Measurements from ENCODE around the gene PIK3R4. TPM values are rescaled to one million over a fixed set of nuclear protein-coding genes. Genes with fewer than 3 reads are reported as not detected.
A peak's percentile ranks its signal among the peaks of the same experiment; 100 is the strongest.

Gene PIK3R4
- total RNA-seq, 2 experiments from 2014 or later = 25.8 to 28.6 TPM

DNA sequence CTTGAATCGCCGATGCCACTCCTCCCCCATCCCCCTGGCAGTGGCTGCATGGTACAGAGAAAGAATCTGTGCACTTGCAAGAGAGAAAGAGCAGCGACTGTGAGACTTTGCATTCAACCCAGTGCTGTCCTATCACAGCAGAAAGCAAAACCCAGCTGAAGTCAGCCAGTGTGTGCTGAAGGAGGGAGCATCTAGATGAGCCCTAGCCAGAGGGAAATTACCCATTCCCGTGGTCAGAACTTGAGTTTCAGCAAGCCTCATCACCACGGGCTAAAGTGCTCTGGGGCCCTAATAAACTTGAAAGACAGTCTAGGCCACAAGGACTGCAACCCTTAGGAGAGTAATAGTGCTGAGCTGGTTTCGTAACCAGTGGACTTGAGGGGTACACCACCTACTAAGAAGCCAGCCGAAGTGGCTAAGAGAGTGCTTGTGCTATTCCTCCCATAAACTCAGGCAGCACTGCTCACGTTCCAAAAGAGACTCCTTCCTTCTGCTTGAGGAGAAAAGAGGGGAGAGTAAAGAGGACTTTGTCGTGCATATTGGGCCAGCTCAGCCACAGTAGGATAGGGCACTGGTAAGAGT, 15.2 kb upstream of the PIK3R4 start:
- no peak overlapping the region for H3K27ac Mint-ChIP-seq
- no peaks in the 10 kb centered on the region for H3K36me3 Mint-ChIP-seq (ENCODE audit: low read depth)
- CTCF ChIA-PET = interaction anchor here (0.7 to 4.9 kb wide), 2 partner anchors 19 to 131 kb away, joined by 3 to 63 read pairs; partner anchors contain the start of gene ATP2C1
- H3K4me3 Mint-ChIP-seq = no peak overlapping the region
- H3K4me1 Mint-ChIP-seq (ENCODE audit: low read depth) = no peaks in the 10 kb centered on the region
- intact Hi-C loops (cut with micrococcal nuclease) = no loop called here
- no peak for DNase-seq
- peaks cover 19% of the 10 kb centered on the region for H3K27me3 Mint-ChIP-seq (ENCODE audit: low read depth)
- H3K9me3 Mint-ChIP-seq = no peaks in the 10 kb centered on the region

DNA sequence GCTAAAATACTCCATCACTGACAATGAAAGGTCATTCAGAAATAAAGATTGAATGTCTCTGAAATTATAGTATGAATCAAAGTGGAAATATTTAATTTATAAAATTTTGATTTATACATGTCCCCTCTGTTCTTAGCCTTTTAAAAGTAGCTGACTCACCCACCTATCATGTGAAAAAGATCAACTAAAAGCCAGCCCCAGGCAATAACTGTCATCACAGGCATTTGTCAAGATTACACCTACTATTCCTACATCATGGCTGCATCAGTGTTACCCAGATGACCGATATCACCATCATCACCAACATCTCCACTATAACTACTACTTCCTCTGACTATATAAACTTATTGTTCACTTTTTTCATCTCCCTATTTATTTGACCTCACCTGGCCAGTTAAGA, 14.3 kb upstream of the PIK3R4 start:
- Mint-ChIP-seq H3K27ac (no peak overlapping the region), H3K36me3 (ENCODE audit: low read depth) (no peaks in the 10 kb centered on the region), H3K27me3 (ENCODE audit: low read depth) (peaks cover 19% of the 10 kb centered on the region), H3K9me3 (no peaks in the 10 kb centered on the region), H3K4me3 (no peak overlapping the region), H3K4me1 (ENCODE audit: low read depth) (no peaks in the 10 kb centered on the region)
- CTCF ChIA-PET = interaction anchor here (0.7 to 4.9 kb wide), 6 partner anchors 17 to 263 kb away, joined by 3 to 63 read pairs (median 6); partner anchors contain the start of gene ATP2C1
- intact Hi-C loops (cut with micrococcal nuclease) = no loop called here
- DNase-seq = no peak

DNA sequence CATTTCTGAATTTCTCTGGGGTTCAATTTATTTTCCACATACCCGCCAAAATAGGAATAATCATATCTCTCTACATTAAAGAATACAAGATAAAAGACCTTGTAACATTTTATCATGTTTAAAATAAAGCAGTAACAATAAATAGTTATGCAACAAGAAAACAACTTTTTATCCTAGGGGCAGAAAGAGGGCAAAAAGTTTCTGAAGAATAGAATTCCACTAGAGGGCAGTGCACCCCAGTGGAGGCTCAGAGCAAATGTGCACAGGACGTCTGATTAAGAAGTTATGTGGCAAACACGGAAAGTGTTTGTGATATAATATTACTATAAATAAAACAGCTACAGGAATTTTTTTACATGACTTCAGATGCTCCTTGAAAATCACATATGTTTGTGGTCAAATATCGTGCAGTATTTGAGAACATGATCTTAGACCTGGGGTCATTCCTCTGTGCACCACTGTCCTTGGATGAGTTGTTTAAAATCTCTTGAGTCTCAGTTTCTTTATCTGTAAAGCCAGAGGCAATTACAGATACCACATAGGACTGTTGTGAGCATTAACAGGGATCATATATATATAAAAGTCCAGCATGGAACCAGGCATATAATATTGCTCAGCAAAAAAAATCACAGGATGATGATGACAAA, 13.2 kb upstream of the PIK3R4 start:
- Mint-ChIP-seq H3K36me3 (ENCODE audit: low read depth) (no peaks in the 10 kb centered on the region), H3K9me3 (no peaks in the 10 kb centered on the region), H3K4me3 (no peak overlapping the region), H3K4me1 (ENCODE audit: low read depth) (no peaks in the 10 kb centered on the region), H3K27me3 (ENCODE audit: low read depth) (peaks cover 14% of the 10 kb centered on the region), H3K27ac (no peak overlapping the region)
- CTCF ChIA-PET = interaction anchor here (0.7 to 4.9 kb wide), 16 partner anchors 9 to 264 kb away, joined by 3 to 63 read pairs (median 4); partner anchors contain the start of gene ATP2C1
- peak; percentile 77 for DNase-seq
- intact Hi-C loops (cut with micrococcal nuclease) = loop anchor here (1.0 to 5.0 kb wide), 3 partner anchors 14 to 483 kb away; partner anchors contain the start of gene PIK3R4

DNA sequence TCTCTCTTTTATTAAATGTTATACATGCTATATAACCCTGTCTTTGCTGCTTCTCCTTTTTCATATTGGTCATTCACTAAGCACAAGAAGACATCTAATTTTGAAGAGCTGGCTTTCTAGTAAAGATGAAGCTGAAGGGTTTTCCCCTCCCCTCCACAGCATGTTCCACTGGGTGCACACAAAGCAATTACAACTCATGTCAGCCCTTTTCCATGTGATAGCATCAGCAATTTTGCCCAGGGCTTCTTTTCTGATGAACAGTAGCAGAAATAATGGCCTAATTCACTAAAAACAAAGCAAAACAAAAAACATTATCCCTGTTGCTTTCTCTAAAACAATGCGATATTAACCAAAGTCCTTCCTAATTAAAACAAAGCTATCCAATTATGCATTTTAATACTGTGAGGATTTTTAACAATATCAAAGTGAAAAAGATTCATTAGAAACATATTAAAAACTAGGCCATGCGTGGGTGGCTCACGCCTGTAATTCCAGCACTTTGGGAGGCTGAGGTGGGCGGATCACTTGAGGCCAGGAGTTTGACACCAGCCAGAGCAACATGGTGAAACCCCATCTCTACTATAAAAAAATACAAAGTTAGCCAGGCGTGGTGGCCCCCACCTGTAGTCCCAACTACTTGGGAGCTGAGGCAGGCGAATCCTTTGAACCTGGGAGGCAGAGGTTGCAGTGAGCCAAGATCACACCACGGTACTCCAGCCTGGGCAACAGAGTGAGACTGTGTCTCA, 12.2 kb upstream of the PIK3R4 start:
- CTCF ChIA-PET = interaction anchor here (0.6 to 4.9 kb wide), 10 partner anchors 8 to 261 kb away, joined by 3 to 63 read pairs (median 4); partner anchors contain the start of gene ATP2C1
- Mint-ChIP-seq H3K27ac (no peak overlapping the region), H3K27me3 (ENCODE audit: low read depth) (peaks cover 10% of the 10 kb centered on the region), H3K9me3 (no peaks in the 10 kb centered on the region), H3K36me3 (ENCODE audit: low read depth) (no peaks in the 10 kb centered on the region), H3K4me1 (ENCODE audit: low read depth) (no peaks in the 10 kb centered on the region), H3K4me3 (no peak overlapping the region)
- intact Hi-C loops (cut with micrococcal nuclease) = loop anchor here (1.0 to 5.0 kb wide), 3 partner anchors 12 to 481 kb away; partner anchors contain the start of gene PIK3R4
- no peak for DNase-seq

DNA sequence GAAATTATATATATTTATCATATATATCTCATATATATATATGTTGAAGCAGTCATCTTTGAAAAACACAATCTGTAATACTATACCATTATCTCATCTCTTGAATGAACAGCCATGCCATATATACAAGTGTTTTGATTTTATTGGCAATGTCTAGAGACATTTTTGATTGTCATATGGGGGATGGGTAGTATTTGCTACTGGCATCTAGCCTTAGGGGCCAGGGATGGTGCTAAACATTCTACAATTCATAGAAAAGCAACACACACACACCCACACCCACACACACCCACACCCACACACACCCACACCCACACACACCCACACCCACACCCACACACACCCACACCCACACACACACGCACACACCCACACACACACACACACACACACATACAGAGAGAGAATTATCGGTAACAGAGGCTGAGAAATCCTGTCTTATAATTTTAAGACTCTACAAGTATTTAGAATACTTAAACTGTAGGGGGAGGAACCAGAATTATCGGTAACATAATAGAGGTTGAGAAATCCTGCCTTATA, 11.1 kb upstream of the PIK3R4 start:
- H3K36me3 Mint-ChIP-seq (ENCODE audit: low read depth) = no peaks in the 10 kb centered on the region
- no peaks in the 10 kb centered on the region for H3K9me3 Mint-ChIP-seq
- H3K4me1 Mint-ChIP-seq (ENCODE audit: low read depth) = no peaks in the 10 kb centered on the region
- CTCF ChIA-PET = interaction anchor here (2.2 to 4.9 kb wide), 2 partner anchors 135 to 136 kb away, joined by 9 to 63 read pairs; partner anchors contain the start of gene ATP2C1
- DNase-seq = no peak
- intact Hi-C loops (cut with micrococcal nuclease) = loop anchor here (5.0 kb wide), 1 partner anchor 480 kb away; no protein-coding TSS in a partner anchor
- no peak overlapping the region for H3K27ac Mint-ChIP-seq
- H3K27me3 Mint-ChIP-seq (ENCODE audit: low read depth) = peaks cover 6% of the 10 kb centered on the region
- no peak overlapping the region for H3K4me3 Mint-ChIP-seq

DNA sequence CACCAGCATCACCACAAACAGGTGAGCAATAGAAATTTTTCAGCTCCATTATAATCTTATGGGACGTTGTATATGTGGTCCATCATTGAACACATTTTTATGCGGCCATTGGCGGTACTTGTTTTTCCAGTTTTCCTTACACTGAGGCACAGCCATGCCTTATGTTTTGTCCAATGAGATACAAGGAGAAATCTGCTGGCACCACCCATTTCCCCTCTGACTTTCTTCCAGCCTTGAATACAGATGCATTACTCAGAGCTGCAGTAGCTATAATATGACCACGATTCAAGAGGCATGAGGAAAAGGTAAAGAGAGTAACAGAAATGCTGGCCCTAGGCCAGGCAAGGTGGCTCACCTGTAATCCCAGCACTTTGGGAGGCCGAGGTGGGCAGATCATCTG, 9.0 kb upstream of the PIK3R4 start:
- no peaks in the 10 kb centered on the region for H3K4me1 Mint-ChIP-seq (ENCODE audit: low read depth)
- no peak overlapping the region for H3K4me3 Mint-ChIP-seq
- no peaks in the 10 kb centered on the region for H3K9me3 Mint-ChIP-seq
- DNase-seq = no peak
- H3K27me3 Mint-ChIP-seq (ENCODE audit: low read depth) = no peaks in the 10 kb centered on the region
- H3K27ac Mint-ChIP-seq = no peak overlapping the region
- intact Hi-C loops (cut with micrococcal nuclease) = loop anchor here (5.0 kb wide), 1 partner anchor 478 kb away; no protein-coding TSS in a partner anchor
- CTCF ChIA-PET = interaction anchor here (0.6 to 2.2 kb wide), 2 partner anchors 67 to 138 kb away, joined by 3 to 9 read pairs; partner anchors contain the start of gene ATP2C1
- no peaks in the 10 kb centered on the region for H3K36me3 Mint-ChIP-seq (ENCODE audit: low read depth)

DNA sequence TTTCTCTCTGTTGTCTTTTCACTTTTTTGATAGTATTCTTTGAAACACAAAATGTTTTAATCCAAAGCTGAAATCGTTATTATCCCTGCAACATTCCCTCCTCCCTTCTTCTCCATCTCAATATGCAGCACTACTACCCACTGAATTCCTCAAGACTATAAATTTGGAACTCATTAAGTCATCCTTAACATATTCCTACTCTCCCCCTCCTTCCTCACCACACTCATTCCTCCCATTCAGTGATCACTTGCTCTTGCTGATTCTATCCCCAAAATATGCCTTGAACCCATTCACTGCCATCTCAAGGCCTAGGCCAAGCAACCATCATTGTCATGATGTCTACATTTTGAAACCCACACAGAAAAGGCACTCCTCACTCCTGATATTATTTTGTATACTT, 2.4 kb upstream of the PIK3R4 start:
- Mint-ChIP-seq H3K27ac (no peak overlapping the region), H3K27me3 (ENCODE audit: low read depth) (no peaks in the 10 kb centered on the region), H3K36me3 (ENCODE audit: low read depth) (no peaks in the 10 kb centered on the region), H3K9me3 (no peaks in the 10 kb centered on the region), H3K4me1 (ENCODE audit: low read depth) (peaks cover 16% of the 10 kb centered on the region), H3K4me3 (no peak overlapping the region)
- intact Hi-C loops (cut with micrococcal nuclease) = no loop called here
- DNase-seq = no peak
- CTCF ChIA-PET = interaction anchor here (1.6 kb wide), 1 partner anchor 10 kb away, joined by 5 read pairs; no protein-coding TSS in a partner anchor

DNA sequence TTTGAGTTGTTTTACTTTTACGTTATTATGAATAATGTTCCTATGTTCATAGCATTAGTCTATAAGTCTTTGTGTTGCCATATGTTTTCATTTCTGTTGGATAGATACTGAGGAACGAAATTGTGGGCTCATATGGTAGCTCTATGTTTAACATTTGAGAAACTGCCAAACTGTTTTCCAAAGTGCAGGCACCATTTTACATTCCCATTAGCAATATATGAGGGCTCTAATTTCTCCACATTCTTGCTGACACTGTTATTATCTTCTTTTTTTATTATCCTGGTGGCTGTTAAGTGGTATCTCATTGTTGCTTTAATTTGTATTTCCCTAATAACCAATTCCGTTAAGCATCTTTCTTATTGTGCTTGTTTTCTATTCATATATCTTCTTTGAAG, 1.8 kb upstream of the PIK3R4 start:
- CTCF ChIA-PET = interaction anchor here (1.6 to 4.3 kb wide), 2 partner anchors 10 to 145 kb away, joined by 5 to 14 read pairs; partner anchors contain the start of gene ATP2C1
- peaks cover 3% of the 10 kb centered on the region for H3K36me3 Mint-ChIP-seq (ENCODE audit: low read depth)
- H3K9me3 Mint-ChIP-seq = no peaks in the 10 kb centered on the region
- intact Hi-C loops (cut with micrococcal nuclease) = no loop called here
- peaks cover 22% of the 10 kb centered on the region for H3K4me1 Mint-ChIP-seq (ENCODE audit: low read depth)
- DNase-seq = no peak
- peak overlapping the region; percentile 81 for H3K4me3 Mint-ChIP-seq
- H3K27ac Mint-ChIP-seq = peak overlapping the region; percentile 76
- no peaks in the 10 kb centered on the region for H3K27me3 Mint-ChIP-seq (ENCODE audit: low read depth)

DNA sequence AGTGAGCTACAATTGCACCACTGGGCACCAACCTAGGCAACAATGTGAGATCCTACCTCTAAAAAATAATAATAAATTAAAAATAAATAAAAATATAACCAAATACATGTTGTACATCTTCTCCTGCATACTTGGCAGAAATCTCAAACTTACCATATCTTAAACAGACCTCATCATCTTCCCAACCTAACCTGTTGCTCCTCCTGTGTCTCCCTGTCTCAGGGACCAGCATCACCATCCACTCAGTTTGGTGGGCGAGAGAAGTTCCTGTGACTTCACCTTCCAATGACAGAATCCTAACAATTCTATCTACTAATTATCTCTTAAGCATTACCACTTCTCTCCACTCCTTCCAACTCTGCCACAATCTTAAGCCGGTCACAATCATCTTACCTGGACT, 3.3 kb downstream of the PIK3R4 start:
- Mint-ChIP-seq H3K27me3 (ENCODE audit: low read depth) (no peaks in the 10 kb centered on the region), H3K9me3 (no peaks in the 10 kb centered on the region), H3K4me1 (ENCODE audit: low read depth) (peaks cover 56% of the 10 kb centered on the region), H3K4me3 (no peak overlapping the region), H3K27ac (no peak overlapping the region), H3K36me3 (ENCODE audit: low read depth) (peaks cover 30% of the 10 kb centered on the region)
- DNase-seq = no peak
- CTCF ChIA-PET = interaction anchor here (1.1 kb wide), 1 partner anchor 150 kb away, joined by 3 read pairs; no protein-coding TSS in a partner anchor
- intact Hi-C loops (cut with micrococcal nuclease) = no loop called here

DNA sequence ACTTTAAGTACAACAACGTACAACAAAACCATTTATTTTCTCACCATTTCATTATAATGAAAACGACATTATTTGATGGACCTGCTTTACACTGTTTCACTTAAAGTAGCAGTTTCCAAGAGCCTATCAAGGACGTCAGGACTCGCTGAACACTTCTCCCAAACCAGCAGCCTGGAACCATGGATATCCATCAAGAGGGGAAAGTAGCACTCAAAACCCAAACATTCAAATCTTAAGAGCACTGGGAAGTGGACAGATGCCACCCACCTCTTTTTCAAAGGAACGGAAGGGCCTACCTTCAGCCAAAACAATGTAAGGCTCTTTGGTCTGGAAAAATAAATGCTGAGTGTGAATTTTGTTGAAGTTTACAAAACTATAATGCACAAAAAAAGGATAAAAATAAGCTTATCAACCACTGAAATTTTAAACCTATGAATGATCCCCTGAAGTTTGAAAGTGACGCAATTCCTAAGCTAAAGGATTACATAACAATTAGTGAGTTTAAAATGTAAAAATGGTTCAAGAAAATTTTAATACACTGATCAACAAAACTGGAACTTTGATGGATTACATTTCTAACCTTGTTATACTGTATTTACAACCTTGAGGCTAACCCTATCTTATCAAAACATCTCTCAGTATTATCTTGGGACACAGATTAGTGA, 4.6 kb downstream of the PIK3R4 start:
- H3K36me3 Mint-ChIP-seq (ENCODE audit: low read depth) = peaks cover 34% of the 10 kb centered on the region
- no peaks in the 10 kb centered on the region for H3K9me3 Mint-ChIP-seq
- no peaks in the 10 kb centered on the region for H3K27me3 Mint-ChIP-seq (ENCODE audit: low read depth)

DNA sequence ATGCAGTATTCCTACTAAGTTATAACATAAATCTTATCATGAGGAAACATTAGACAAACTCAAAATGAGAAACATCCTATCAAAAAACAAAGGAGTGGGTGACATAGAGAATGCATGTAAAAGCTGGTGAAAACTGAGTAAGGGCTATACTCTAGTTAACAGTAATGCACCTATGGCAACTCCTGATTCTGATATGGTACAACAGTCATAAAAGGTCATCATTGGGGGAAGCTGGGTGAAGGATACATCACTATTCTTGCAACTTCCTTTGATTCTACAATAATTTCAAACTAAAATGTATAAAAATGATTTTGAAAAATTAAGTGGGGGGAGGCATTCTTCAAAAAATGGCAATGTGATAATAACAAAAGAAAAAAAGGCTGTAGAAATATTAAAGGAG, 6.8 kb downstream of the PIK3R4 start:
- no peak for DNase-seq
- H3K4me3 Mint-ChIP-seq = no peak overlapping the region
- no peak overlapping the region for H3K27ac Mint-ChIP-seq
- no peaks in the 10 kb centered on the region for H3K9me3 Mint-ChIP-seq
- H3K27me3 Mint-ChIP-seq (ENCODE audit: low read depth) = no peaks in the 10 kb centered on the region
- peaks cover 50% of the 10 kb centered on the region for H3K36me3 Mint-ChIP-seq (ENCODE audit: low read depth)
- intact Hi-C loops (cut with micrococcal nuclease) = no loop called here
- CTCF ChIA-PET = no interaction called here
- H3K4me1 Mint-ChIP-seq (ENCODE audit: low read depth) = peaks cover 59% of the 10 kb centered on the region

More for the DNA sequence above, 4.6 kb downstream of the PIK3R4 start:
- Mint-ChIP-seq H3K4me1 (ENCODE audit: low read depth) (peaks cover 66% of the 10 kb centered on the region), H3K4me3 (no peak overlapping the region), H3K27ac (no peak overlapping the region)
- intact Hi-C loops (cut with micrococcal nuclease) = no loop called here
- no peak for DNase-seq
- CTCF ChIA-PET = no interaction called here

Measured in activated naive CD4-positive, alpha-beta T cell treated with anti-CD3 and anti-CD28 coated beads for 36 hours (primary cell).